Raji (cell line): ENCODE measurements around the gene MRPL24.
A peak's percentile ranks its signal among the peaks of the same experiment; 100 is the strongest.

Experiments
- POLR2A ChIP-seq: IDR thresholded peaks from 2 replicates; pipeline ENCODE4 v1.6.1; 2011; ENCODE audit warnings: low read depth, low read length, control low read depth; ENCODE audit not compliant: insufficient read depth

MRPL24 gene

GRCh38 chr1:156740741-156741480, at the start of gene MRPL24:
Gene MRPL24, minus strand, starts transcription at chr1:156741088. Its CDS starts 2,384 bp downstream, at chr1:156738704.
- peak; percentile 90 for TF ChIP-seq POLR2A

- TF ChIP-seq POLR2A = no peak
Measured at GRCh38 chr1:156789621-156790318, 48.9 kb upstream of the MRPL24 start.

GRCh38 chr1:156788136-156788535, 47.2 kb upstream of the MRPL24 start:
- no peak for TF ChIP-seq POLR2A

GRCh38 chr1:156786640-156787039, 45.8 kb upstream of the MRPL24 start:
- TF ChIP-seq POLR2A = no peak

- TF ChIP-seq POLR2A = no peak
Measured at GRCh38 chr1:156785458-156785857, 44.6 kb upstream of the MRPL24 start.

GRCh38 chr1:156781585-156782186, 40.8 kb upstream of the MRPL24 start:
- no peak for TF ChIP-seq POLR2A

GRCh38 chr1:156777573-156777972, 36.7 kb upstream of the MRPL24 start:
- no peak for TF ChIP-seq POLR2A

- no peak for TF ChIP-seq POLR2A
Measured at GRCh38 chr1:156776942-156777341, 36.1 kb upstream of the MRPL24 start.

GRCh38 chr1:156775799-156776198, 34.9 kb upstream of the MRPL24 start:
- no peak for TF ChIP-seq POLR2A

GRCh38 chr1:156773607-156774006, 32.7 kb upstream of the MRPL24 start:
- TF ChIP-seq POLR2A = no peak

GRCh38 chr1:156772728-156773497, 32.0 kb upstream of the MRPL24 start:
- no peak for TF ChIP-seq POLR2A

GRCh38 chr1:156772222-156772621, 31.3 kb upstream of the MRPL24 start:
- TF ChIP-seq POLR2A = no peak

- TF ChIP-seq POLR2A = no peak
Measured at GRCh38 chr1:156768610-156769295, 27.9 kb upstream of the MRPL24 start.

- TF ChIP-seq POLR2A = no peak
Measured at GRCh38 chr1:156767879-156768604, 27.2 kb upstream of the MRPL24 start.
